ES-I3 (cell line): ENCODE results near the gene COL9A3.

ENCODE experiments used
- H3K36me3 ChIP-seq: 2 replicates; pipeline ENCODE4 v1.6.1; 2013; ENCODE audit warnings: mild to moderate bottlenecking, low read length, control low read depth, moderate library complexity; ENCODE audit not compliant: insufficient read depth
- H3K4me1 ChIP-seq: 2 replicates; pipeline ENCODE4 v1.6.1; 2013; ENCODE audit warnings: mild to moderate bottlenecking, control low read depth, low read length; ENCODE audit not compliant: insufficient read depth
- H3K9ac ChIP-seq: 2 replicates; pipeline ENCODE4 v1.6.1; 2013; ENCODE audit warnings: low read depth, mild to moderate bottlenecking, low read length, moderate library complexity
- H3K9me3 ChIP-seq: 2 replicates; pipeline ENCODE4 v1.6.1; 2013; ENCODE audit warnings: mild to moderate bottlenecking, low read length, moderate library complexity; ENCODE audit not compliant: control insufficient read depth, insufficient read depth

The COL9A3 gene

DNA sequence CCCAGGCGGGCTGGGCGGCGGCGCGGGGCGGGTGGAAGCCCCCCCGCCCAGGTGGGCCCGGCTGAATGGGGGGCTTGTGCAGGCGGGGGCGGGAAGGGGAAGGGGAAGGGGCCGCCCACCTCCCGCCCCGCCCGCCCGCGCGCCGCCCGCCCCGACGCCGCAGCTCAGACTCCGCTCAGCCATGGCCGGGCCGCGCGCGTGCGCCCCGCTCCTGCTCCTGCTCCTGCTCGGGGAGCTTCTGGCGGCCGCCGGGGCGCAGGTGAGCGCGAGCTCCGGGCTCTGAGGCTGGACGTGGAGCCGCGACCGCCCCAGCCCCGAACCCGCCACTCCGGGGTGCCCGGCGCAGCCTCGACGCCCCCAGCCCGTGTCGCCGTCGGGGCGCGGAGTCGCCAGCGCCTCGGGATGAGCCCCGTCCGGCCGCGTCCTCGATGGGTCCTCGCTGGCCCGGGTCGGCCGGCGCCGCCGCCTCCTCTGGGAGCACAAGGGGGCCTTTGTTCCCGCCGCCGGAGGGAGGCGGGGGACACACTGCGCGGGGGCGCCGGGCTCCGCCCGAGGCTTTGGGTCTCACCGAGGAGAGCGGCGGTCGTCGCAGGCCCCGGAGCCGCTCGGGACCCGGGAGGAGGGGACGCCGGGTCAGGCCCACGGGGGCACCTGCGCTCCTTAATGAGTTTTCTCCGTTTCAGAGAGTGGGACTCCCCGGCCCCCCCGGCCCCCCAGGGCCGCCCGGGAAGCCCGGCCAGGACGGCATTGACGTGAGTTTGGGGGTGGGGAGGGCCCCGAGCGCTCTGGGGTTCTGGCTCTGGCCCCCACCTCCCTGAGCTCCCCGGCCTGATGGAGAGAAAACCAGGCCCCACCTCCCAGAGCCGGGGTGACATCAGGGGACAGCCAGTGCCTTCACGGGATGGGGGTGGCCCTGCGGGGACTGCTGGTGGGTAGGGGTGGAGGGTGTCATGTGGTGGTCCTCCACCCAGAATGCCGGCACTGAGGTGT lies at the start of gene COL9A3:
TSS of gene COL9A3 (plus strand) at position 167 of the 990 bp plus-strand sequence. CDS start at position 182, 15 bp downstream.
- Histone ChIP-seq H3K36me3 (no peaks in the 10 kb centered on the region), H3K9me3 (no peaks in the 10 kb centered on the region), H3K4me1 (peaks cover 14% of the 10 kb centered on the region; the same call in 1 of the 2 replicates), H3K9ac (peak within 1 kb of the TSS; percentile 72)

DNA sequence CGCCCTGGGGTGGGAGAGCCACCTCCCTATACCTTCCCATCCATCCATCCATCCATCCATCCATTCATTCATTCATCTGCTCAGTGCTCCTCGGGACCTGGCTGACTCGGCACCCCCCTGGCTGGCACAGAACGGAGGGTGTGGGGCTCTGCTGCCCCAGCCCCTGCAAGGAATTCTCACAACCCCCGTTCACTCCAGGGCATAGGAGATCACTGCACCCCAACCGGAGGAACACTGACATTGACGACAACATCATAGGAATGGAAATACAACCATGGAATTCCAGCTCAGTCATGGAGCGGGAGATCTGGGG lies 48.7 kb upstream of the COL9A3 start:
- no peaks in the 10 kb centered on the region for H3K36me3 ChIP-seq
- no peak overlapping the region for H3K9ac ChIP-seq
- H3K4me1 ChIP-seq, result peaks cover 6% of the 10 kb centered on the region
- H3K9me3 ChIP-seq, result no peaks in the 10 kb centered on the region

- H3K4me1 ChIP-seq, result peaks cover 6% of the 10 kb centered on the region
- no peak overlapping the region for H3K9ac ChIP-seq
Observed at GRCh38 chr20:62768551-62769287, 48.1 kb upstream of the COL9A3 start.

DNA sequence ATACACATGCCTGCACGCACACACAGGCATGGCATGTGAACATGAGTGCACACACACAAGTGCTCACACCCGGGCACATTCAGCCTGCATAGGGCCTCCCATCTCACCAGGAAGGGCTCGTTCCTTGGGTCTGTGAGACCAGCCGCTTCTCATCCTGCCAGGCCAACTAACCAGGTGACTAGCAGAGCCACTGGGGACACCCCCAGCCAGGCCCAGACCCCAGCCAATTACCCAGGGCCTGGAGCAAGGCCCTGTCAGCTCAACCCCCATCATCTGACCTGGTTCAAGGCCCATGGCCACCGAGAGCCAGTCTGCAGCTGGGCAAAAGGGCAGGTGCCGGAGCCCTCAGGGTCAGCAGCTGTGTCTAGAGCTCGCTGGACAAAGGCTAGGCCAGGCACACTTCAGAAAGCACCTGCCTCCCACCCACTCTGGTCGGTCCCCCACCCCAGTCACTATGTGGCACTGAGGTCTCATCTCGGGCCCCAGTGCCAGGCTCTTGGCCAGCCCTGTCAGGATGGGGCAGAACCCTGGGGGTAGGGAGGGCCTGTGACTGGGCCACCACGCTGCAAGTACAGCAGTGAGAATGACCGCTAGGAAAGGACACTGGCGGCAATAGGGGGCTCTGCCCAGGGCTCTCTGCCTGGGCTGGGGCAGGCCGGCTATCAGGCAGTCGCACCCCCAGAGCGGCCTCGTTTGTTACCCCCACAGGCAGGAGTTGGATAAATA lies 47.3 kb upstream of the COL9A3 start:
- H3K9ac ChIP-seq, result no peak overlapping the region
- no peaks in the 10 kb centered on the region for H3K9me3 ChIP-seq
- no peaks in the 10 kb centered on the region for H3K36me3 ChIP-seq
- H3K4me1 ChIP-seq, result peaks cover 6% of the 10 kb centered on the region

More at GRCh38 chr20:62768551-62769287, 48.1 kb upstream of the COL9A3 start:
- Histone ChIP-seq H3K9me3 (no peaks in the 10 kb centered on the region), H3K36me3 (no peaks in the 10 kb centered on the region)

DNA sequence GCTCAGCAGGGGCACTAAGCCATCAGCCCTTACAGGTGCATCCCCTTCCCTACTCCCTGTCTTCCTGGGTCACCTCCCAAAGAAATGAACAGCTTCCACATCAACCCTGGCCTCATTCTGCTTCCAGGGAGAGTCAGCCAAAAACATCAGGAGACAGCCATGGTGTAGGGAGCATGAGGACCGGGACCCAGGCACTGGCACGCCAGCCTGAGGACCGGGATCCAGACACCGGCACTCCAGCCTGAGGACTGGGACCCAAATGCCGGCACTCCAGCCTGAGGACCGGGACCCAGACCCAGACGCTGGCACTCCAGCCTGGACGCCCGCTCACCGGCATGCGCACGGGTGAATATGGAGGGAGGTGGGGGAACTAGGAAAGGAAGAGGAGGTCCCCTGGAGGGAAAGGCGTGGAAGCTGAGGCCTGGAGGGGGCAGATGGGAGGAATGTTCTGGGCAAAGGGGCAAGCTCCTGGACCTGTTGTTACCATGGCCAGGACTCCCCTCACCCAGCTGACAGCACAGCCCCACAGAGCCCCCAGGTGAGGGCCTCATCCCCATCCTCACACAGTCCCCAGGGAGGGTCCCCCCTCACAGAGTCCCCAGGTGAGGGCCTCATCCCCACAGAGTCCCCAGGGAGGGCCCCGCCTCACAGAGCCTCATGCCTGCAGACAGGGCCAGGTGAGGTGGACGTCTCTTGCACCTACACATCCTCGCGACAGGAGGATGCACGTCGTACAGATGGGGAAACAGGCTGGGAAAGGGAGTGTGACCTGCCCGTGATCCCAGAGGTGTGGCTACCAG lies 46.5 kb upstream of the COL9A3 start:
- Histone ChIP-seq H3K9me3 (no peaks in the 10 kb centered on the region), H3K9ac (no peak overlapping the region), H3K36me3 (no peaks in the 10 kb centered on the region), H3K4me1 (peaks cover 6% of the 10 kb centered on the region)

- Histone ChIP-seq H3K36me3 (no peaks in the 10 kb centered on the region), H3K9me3 (no peaks in the 10 kb centered on the region), H3K9ac (no peak overlapping the region), H3K4me1 (peaks cover 6% of the 10 kb centered on the region)
Observed at GRCh38 chr20:62770916-62771315, 45.9 kb upstream of the COL9A3 start.

DNA sequence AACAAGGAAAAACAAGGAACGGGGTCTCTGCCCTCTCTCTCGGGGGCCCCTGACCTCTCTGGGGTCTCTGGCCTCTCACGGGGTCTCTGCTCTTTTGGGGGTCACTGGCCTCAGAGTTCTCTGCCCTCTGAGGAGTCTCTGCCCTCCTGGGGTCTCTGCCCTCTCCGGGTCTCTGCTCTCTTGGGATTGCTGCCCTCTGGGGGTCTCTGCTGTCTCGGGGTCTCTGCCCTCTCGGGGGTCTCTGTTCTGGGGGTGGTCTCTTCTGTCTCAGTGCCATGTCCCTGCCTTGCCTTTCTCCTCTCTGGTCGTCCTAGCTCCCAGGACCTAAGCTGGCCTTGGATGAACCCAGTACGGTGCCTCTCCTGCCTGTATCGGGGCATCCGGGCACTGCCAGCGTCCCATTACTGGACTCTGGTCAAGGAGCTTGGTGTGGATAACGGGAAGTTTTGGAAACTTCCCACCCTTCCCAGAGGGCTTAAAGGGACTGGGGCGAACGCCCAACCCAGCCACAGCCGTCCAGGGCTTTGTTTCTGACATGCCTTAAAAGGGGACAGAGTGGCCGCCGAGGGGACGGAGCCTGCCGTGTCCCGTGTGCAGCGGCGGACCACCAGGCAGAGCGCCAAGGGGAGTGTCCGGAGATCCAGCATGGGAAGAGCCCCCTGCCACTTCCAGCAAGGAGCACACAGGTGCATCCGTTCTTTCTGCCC lies 45.3 kb upstream of the COL9A3 start:
- no peak overlapping the region for H3K9ac ChIP-seq
- no peaks in the 10 kb centered on the region for H3K9me3 ChIP-seq
- peaks cover 10% of the 10 kb centered on the region for H3K4me1 ChIP-seq
- no peaks in the 10 kb centered on the region for H3K36me3 ChIP-seq

DNA sequence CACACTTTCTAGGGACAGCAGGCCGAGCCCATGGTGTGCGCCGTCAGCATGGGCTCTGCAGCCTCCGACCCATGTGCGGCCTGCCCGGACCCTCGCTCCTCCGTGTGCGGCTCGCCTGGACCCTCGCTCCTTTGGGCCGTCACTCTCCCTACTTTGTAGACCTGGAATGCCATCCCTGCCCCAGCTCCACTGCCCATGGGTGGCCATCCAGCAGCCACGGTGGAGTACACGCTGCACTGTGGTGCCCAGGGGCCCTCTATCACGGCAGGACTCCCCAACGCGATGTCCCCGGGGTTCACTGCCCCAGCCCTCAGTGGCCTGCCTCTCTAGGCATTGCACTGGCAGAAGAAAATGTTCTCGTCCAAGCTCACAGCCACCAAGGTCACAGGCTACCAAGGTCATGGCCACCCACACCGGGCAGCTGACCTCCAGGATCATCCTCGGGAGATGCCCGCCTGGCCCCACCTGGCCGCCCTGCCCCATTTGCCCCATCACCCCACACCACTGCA lies 44.7 kb upstream of the COL9A3 start:
- no peaks in the 10 kb centered on the region for H3K9me3 ChIP-seq
- no peaks in the 10 kb centered on the region for H3K36me3 ChIP-seq
- H3K9ac ChIP-seq, result no peak overlapping the region
- peaks cover 12% of the 10 kb centered on the region for H3K4me1 ChIP-seq

GRCh38 chr20:62772619-62772989 lies 44.2 kb upstream of the COL9A3 start:
- no peak overlapping the region for H3K9ac ChIP-seq
- peaks cover 12% of the 10 kb centered on the region for H3K4me1 ChIP-seq
- H3K9me3 ChIP-seq, result no peaks in the 10 kb centered on the region
- no peaks in the 10 kb centered on the region for H3K36me3 ChIP-seq

DNA sequence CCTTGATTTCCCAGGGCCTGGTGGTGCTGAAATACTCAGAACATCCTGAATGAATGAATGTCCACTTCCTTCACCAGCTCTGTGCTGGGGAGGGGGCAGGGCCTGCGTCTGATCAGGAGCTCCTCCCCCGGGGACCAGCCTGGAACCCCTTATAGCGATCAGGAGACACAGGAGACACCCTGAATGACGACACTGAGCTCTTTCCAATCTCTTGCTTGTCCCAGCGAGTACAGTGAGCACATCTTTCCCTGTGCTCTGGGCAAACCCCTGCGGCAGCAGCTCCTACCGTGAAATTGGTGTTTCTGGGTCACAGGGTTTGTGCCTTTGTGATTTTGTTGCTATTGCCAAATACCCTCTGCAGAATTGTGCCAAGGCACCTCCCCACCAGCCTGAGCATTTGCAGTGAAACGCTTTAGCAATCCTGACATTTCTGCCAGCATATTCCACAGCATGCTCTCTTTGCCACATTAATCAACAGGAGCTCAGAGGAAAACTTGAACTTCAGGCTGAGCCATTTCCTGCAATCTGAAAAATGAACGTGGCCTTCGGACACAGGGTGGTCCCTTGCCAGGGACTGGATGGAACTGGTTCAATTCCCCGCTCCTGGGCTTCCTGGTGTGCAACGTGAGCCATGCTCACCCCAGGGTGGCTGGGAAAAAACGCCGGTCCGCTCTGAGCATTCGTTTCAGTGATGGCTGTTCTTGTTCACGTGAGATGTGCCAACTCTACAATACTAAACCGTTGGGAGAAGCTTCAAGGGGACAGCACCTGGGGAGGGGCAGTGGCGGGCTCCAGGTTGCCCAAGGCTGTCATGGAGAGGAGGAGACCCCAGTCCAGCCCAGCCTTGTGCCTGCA lies 43.6 kb upstream of the COL9A3 start:
- no peaks in the 10 kb centered on the region for H3K36me3 ChIP-seq
- no peak overlapping the region for H3K9ac ChIP-seq
- H3K4me1 ChIP-seq, result peaks cover 9% of the 10 kb centered on the region
- no peaks in the 10 kb centered on the region for H3K9me3 ChIP-seq

DNA sequence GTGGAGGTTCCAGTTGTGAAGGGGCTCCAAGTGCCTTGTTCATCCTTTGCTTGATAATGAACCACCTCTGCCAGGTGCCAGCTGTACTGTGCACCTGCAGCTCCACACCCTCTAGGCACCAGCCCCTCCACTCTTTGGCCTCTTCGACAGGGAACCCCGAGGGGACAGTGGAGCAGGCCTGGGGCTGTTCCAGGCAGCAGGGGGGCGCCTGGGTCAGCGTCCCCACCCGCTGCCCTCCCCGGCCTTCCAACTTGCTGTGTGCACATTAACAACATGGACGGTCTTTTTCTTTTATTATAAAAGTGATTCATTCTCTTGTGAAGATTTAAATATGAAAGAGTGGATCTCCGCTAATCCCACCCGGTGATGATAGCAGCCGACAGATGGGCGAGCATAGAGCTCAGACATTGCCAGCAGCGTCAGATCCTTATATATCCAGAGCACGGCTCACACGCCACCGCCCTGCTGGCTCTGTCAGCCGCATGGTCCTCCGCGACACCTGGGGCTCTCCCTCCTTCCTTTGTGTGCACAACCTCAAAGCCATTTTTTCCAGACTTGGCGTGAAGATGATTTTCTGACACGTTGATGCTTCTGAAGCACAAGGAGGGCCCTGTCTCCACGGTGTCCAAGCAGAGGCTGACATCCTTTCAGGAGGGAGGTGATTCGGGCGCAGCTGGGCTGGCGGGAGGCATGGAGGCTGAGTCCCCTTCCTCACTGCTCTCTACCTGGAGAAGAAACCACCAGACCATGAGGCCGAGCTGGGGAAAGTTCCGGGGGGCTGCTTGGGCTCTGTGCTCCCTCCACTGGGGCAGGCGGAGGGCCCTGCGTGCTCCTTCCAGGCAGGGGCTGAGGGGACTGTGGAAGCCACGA lies 42.8 kb upstream of the COL9A3 start:
- Histone ChIP-seq H3K36me3 (no peaks in the 10 kb centered on the region), H3K4me1 (peaks cover 5% of the 10 kb centered on the region), H3K9ac (no peak overlapping the region), H3K9me3 (no peaks in the 10 kb centered on the region)

DNA sequence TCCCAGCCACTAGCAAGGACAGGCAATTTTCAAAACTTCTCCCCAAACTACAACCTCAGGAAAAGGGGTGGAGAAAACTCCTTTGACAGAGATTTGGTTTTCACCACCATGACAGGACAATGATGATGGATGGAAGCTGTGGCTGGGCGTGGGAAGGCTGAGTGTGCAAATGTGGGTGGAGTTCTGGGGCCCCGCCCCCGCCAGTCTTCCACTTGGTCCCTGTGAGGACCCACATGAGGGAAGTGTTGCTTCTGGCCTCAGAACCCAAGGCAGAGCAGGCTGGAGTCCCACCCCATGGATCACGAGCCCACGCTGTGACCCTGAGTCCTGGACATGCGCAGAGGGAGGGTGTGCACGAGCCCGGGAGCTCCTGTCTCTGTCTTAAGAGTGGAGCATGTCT lies 42.1 kb upstream of the COL9A3 start:
- peaks cover 5% of the 10 kb centered on the region for H3K4me1 ChIP-seq

More for the DNA sequence above, 42.1 kb upstream of the COL9A3 start:
- Histone ChIP-seq H3K9me3 (no peaks in the 10 kb centered on the region), H3K9ac (no peak overlapping the region), H3K36me3 (no peaks in the 10 kb centered on the region)
